Tibial nerve (tissue), 4 donors: Measurements from ENCODE around the gene CLMN. TPM values are rescaled to one million over a fixed set of nuclear protein-coding genes. Genes with fewer than 3 reads are reported as not detected.
A peak's percentile ranks its signal among the peaks of the same experiment; 100 is the strongest.

Source experiments
- DNase-seq, 2 donors: peaks; one replicate each; pipeline ENCODE4 v3.0.0-alpha.2; 2019; ENCODE audit warnings: low spot score in 2 of 2
- H3K27ac ChIP-seq, 4 donors: fragments of 200-600 bp; sonication (generic) in 3 of 4; one replicate each; pipeline ENCODE4 v1.5.1; 2017 to 2019; ENCODE audit warnings: mild to moderate bottlenecking in 1 of 4
- H3K27me3 ChIP-seq, 2 donors: fragments of 200-600 bp; sonication (generic) in 1 of 2; one replicate each; pipeline versions ENCODE4 v1.5.1 to v1.6.0; 2017 to 2019
- H3K36me3 ChIP-seq, 3 donors: fragments of 200-600 bp; sonication (generic); one replicate each; pipeline ENCODE4 v1.5.1; 2018 to 2019
- H3K4me1 ChIP-seq, 4 donors: fragments of 200-600 bp; sonication (generic) in 3 of 4; one replicate each; pipeline ENCODE4 v1.5.1; 2017 to 2019
- H3K4me3 ChIP-seq, 4 donors: fragments of 200-600 bp; sonication (generic) in 3 of 4; one replicate each; pipeline ENCODE4 v1.5.1; 2017 to 2019; ENCODE audit warnings: mild to moderate bottlenecking in 1 of 4, moderate library complexity in 1 of 4
- H3K9me3 ChIP-seq, 4 donors: fragments of 200-600 bp; sonication (generic) in 3 of 4; one replicate each; pipeline ENCODE4 v1.5.1; 2017 to 2019
- CTCF ChIP-seq, 5 experiments: fragments of 200-600 bp in 3 of 5; fragments of 450-650 bp in 2 of 5; sonication (generic) in 3 of 5; IDR thresholded peaks; one replicate each; pipeline ENCODE4 v1.5.1; 2016 to 2019; ENCODE audit warnings: antibody characterized with exemption in 5 of 5, mild to moderate bottlenecking in 3 of 5, moderate library complexity in 2 of 5
- EP300 ChIP-seq, 2 donors: sonication (generic); formaldehyde crosslinking; IDR thresholded peaks; one replicate each; pipeline ENCODE4 v1.6.1; 2017; ENCODE audit warnings: antibody characterized with exemption in 2 of 2, mild to moderate bottlenecking in 1 of 2
- POLR2A ChIP-seq, 2 donors: fragments of 450-650 bp; IDR thresholded peaks; one replicate each; pipeline ENCODE4 v1.6.1; 2017; ENCODE audit warnings: antibody characterized with exemption in 2 of 2, mild to moderate bottlenecking in 2 of 2, moderate library complexity in 2 of 2
- WGBS, 2 donors: methylation state at CpG; one replicate each; pipeline ENCODE4 v1.1.5; 2018; 5-methylcytosine and 5-hydroxymethylcytosine counted together
- total RNA-seq, 4 donors: library from RNA; depleted of rRNA; stranded (reverse); fragments of >200 nt; gene quantifications; one replicate each; pipeline ENCODE4 v1.1.0, GENCODE V29; 2016

The CLMN gene
- total RNA-seq, 4 donors from 2014 or later: 31.2 to 49.8 (median 40.9) TPM

DNA sequence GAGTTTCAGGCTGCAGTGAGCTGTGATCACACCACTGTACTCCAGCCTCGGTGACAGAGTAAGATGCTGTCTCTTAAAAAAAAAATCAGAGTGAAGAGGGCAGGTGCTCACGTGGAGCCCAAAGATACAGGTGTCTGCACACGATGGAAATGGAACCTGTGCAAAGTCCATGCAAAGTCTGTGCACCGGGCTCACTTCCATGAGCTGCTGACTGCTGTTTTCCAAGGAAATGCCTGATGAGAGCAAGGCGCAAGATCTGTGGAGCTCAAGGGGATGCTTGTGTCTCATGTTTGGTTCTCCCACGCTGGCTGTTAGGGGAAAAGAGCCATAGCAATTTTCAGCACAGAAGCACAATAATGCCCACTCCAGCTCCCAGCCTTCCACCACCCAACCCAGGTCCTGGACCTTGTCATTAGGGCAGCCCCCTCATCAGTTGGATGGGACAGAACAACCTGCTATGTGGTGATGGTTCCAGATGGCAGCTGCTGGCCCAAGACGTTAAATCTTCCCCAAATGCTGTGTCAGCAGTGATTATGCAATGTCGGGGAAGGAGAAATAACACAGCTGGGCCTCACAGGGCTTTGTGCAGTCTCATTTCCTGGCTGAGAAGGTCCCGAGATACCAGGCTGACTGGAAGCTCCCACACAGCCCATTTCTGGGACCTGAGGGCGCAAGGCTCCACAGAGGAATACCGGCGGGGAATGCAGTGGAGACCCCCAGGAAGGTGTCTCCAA is 134.5 kb downstream of the CLMN start:
- Histone ChIP-seq H3K4me1 (peaks cover 0 to 54% (median 26%) of the 10 kb centered on the region in 4 donors), H3K27ac (peak overlapping the region; percentile 3 to 88 (median 71))
- WGBS, 2 donors: 65 to 72% methylated on average over 12 of the region's 12 CpGs

DNA sequence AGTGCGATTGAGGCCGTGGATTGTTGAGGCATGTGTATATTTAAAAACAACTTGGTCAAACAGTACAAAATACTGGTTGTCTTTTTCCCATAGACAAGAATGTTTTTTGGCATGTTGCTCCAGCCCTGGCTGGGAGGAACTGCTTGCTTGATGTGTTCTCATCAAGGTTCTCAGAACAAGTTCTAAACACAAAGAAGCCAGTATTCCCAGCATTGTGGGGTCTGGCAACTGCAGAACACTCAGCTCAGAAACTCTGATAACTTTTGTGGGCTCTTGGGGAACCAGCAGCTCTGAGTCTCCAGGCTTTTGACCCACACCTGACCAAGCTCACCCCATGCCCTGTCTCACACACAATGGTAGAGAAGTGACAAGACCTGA is 135.3 kb downstream of the CLMN start:
- TF ChIP-seq EP300 (IDR thresholded peaks at IDR 0.05) (no peak), CTCF (IDR thresholded peaks at IDR 0.05) (no peak), POLR2A (IDR thresholded peaks at IDR 0.05) (no peak)
- WGBS, 2 donors: 5 to 9% methylated on average over 2 of the region's 2 CpGs
- no peak overlapping the region for H3K4me3 ChIP-seq
- DNase-seq: peak in 1 of 2 donors; percentile 30
- peak overlapping the region; percentile 3 to 88 (median 70) for H3K27ac ChIP-seq
- H3K4me1 ChIP-seq: peaks cover 0 to 54% (median 26%) of the 10 kb centered on the region in 4 donors
- peaks cover 0 to 9% (median 0%) of the 10 kb centered on the region in 4 donors for H3K9me3 ChIP-seq
- H3K27me3 ChIP-seq: no peaks in the 10 kb centered on the region
- peaks cover 0 to 23% (median 0%) of the 10 kb centered on the region in 3 donors for H3K36me3 ChIP-seq

More for the DNA sequence above, 134.5 kb downstream of the CLMN start:
- DNase-seq: peak; percentile 23 to 70
- Histone ChIP-seq H3K36me3 (peaks cover 0 to 31% (median 0%) of the 10 kb centered on the region in 3 donors), H3K27me3 (no peaks in the 10 kb centered on the region), H3K9me3 (peaks cover 0 to 9% (median 0%) of the 10 kb centered on the region in 4 donors), H3K4me3 (peak overlapping the region in 1 of 4 donors; percentile 17)
- TF ChIP-seq EP300 (IDR thresholded peaks at IDR 0.05): peak in 1 of 2 donors; percentile 83
- no peak for TF ChIP-seq CTCF (IDR thresholded peaks at IDR 0.05)
- TF ChIP-seq POLR2A (IDR thresholded peaks at IDR 0.05): no peak

DNA sequence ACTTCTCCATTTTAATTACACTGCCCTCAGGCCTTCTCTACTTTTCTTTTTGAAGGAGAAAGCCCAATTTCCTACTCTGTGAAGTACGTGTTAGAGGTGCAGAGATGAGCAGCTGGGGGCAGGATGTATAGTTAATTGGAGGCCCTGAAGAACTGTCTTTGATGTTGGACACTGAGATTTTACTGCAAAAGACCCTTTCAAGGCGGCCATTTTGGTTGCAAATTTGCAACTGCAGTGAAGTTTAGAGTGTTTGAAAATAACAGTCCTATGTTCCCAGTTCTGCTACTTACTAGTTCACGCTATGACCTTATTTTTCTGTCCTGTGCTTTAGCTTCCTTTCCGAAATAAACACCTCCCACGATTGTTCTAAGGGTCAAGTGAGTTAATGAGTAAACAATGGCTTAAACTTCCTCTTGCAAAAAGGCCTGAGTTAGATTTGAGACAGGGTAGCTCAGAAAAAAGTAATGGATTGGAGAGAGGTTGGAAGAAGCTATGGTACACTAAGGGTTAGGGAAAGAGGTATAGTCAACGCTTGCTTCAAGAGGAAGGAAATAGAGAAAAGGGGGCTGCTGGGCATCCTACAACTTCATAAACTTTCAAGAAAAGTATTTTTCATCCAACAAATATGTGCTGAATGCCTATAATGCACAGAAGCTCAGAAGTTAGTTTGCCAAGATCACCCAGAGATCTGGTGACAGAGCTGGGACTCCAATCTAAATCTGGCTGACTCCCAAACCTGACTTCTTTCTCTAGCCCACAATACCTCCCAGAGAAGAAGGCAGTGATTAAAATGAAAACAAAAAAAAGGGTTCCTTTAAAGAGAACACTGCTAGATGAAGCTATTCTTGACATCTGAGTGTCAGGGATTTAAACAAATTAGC is 135.9 kb downstream of the CLMN start:
- H3K4me1 ChIP-seq: peaks cover 0 to 54% (median 26%) of the 10 kb centered on the region in 4 donors
- H3K4me3 ChIP-seq: no peak overlapping the region
- peak overlapping the region; percentile 3 to 88 (median 70) for H3K27ac ChIP-seq
- no peaks in the 10 kb centered on the region for H3K27me3 ChIP-seq
- DNase-seq: no peak
- 41 to 46% methylated on average over 6 of the region's 6 CpGs for WGBS, 2 donors
- peaks cover 0 to 16% (median 0%) of the 10 kb centered on the region in 3 donors for H3K36me3 ChIP-seq
- TF ChIP-seq POLR2A (IDR thresholded peaks at IDR 0.05) (no peak), CTCF (IDR thresholded peaks at IDR 0.05) (no peak)
- peaks cover 0 to 8% (median 0%) of the 10 kb centered on the region in 4 donors for H3K9me3 ChIP-seq

DNA sequence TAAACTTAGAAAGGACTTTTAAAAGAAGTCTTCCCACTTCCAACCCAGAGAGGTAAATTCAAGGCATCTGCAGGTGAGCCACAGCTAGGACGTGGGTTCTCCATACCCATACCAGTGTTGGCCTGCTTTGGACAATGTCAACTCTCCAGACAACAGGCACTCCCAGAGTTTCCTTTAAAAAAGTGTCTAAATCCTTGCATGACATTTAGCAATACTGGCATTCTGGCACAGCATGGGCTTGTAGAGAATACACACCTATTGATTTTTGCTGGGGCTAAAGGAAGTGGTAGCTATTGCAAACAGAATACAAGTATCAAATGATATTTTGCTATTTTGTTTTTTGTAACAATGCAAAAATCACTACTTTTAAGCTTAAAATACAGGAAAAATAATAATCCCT is 136.6 kb downstream of the CLMN start:
- no peak for TF ChIP-seq EP300 (IDR thresholded peaks at IDR 0.05)
- TF ChIP-seq CTCF (IDR thresholded peaks at IDR 0.05): no peak
- no peak for TF ChIP-seq POLR2A (IDR thresholded peaks at IDR 0.05)
- WGBS, 2 donors: 77 to 92% methylated on average over 1 of the region's 1 CpG
- peaks cover 0 to 54% (median 26%) of the 10 kb centered on the region in 4 donors for H3K4me1 ChIP-seq
- no peak for DNase-seq
- peaks cover 0 to 1% (median 0%) of the 10 kb centered on the region in 4 donors for H3K9me3 ChIP-seq
- H3K27ac ChIP-seq: peak overlapping the region in 3 of 4 donors; percentile 31 to 88 (median 83)
- H3K27me3 ChIP-seq: no peaks in the 10 kb centered on the region
- H3K4me3 ChIP-seq: no peak overlapping the region
- peaks cover 0 to 9% (median 0%) of the 10 kb centered on the region in 3 donors for H3K36me3 ChIP-seq
